ENCODE results near the gene CDR2. TPM values are rescaled to one million over a fixed set of nuclear protein-coding genes. Genes with fewer than 3 reads are reported as not detected.
"Not testable (repeated sequence)": the region's sequence is repeated elsewhere in the genome, so short reads cannot be mapped to it uniquely, and the experiment has no call there.

CDR2 gene
- total RNA-seq, 1 donor from 2014 or later, result 11.8 TPM

DNA sequence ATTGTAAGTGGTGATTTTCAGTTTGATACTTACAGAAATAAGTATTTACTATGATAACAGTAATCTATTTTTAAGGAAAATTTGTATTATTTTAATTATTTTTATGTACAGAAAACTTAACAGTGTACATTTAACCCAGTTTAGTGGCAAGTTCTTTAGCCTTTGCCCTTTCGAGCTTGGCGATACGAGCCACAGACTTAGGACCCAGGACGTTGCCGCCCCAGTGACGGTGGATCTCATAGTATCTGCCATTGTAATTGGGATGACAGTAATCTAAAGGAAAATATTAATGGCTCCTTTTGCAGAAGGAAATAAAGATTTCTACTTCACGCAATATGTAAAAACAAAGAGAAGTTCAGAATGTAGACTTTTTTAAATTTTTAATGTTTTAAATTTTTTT lies 5.2 kb upstream of the CDR2 start:
- DNase-seq (ENCODE audit: low spot score in 2 of 2) (no peak), FAIRE-seq (no peak)

DNA sequence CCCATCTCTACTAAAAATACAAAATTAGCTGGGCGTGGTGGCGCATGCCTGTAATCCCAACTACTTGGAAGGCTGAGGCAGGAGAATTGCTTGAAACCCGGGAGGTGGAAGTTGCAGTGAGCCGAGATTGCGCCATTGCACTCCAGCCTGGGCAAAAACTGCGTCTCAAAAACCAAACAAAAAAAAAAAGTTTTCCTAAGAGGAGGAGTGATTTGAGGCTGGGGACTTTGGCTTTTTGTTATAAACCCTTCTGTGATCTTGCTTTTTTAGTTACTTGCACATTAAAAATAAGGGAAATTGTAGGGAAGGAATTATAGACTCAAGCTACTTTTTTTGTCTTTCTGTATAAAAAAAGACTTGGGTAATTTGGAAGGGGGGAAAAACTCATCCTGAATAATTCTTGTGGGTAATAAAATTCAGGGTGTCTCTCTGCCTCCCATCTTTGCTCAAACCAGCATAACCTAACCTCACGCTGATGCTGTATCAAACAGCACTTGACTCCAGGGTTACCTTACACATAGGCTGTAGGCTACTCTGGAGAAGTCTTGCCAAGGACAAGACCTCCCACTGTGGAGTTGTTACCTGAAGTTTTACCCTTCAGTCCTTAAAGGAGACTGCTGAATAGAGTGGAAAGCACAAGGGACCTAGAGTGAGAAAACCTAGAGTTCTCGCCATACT lies 1.7 kb upstream of the CDR2 start:
- no peak for DNase-seq (ENCODE audit: low spot score in 2 of 2)
- no peak for FAIRE-seq

DNA sequence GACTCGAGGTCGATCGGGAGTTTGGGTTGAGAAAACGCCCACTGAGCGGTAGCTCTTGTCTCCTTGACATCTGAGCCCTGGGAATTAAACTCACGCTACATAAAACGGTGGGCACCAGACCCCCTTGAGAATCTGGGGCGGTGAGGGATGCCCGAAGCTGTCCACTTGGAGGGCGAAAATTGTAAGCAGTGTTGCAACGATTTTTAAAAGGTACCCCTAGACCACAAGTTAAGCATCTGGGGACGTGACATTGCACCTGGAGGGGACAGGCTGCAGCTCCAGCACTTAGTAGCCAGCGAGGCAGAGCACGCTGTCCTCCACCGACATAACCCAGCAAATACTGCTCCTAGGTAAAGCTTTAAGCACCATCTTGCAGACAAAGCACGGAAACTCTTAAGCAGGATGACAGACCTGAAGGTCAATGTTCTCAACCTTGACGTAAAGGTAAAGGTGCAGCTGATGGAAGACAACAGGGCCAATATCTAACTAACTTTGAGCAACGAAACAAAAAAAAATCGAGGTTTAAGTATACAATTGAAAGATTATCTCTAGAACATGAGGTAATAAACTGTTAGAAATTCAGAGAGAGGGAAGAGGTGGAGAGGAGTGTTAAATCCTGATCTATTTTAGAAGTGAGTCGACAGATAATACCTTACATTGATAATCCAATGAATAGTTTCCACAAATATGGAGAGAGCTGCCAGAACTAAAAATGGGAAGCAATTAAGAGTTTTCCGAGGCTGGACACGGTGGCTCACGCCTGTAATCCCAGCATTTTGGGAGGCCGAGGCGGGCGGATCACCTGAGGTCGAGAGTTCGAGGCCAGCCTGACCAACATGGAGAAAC lies 921 bp upstream of the CDR2 start:
- DNase-seq (ENCODE audit: low spot score in 2 of 2) (no peak), FAIRE-seq (no peak)

DNA sequence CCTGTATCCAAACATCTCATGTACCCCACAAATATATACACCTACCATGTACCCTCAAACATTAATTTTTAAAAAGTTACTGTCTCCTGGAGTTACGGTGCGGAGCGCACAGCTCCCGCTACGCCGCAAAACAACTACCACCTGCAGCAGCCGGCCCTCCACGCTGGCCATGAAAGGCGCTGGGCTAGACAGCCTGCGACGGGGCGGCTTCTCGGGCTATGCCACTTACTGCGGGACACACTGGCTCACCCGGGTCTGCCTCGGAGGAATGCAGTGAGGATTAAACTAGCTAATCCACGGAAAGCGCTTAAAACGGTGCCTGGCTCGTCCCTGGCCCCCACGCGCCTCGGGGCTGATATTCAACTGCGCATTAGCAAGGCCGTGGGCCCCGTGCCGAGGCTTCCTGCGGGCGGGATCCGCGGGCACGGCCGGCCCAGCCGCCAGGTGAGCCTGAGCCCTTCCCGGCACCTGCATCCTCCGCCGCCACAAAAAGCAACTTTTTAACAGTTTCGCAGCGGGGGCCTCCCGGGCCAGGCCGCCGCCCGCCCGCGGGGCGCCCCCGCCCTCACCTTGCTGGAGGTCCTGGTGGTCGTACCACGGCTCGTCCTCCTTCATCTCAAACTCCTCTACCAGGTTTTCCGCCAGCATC lies 633 bp downstream of the CDR2 start:
- FAIRE-seq (no peak), DNase-seq (ENCODE audit: low spot score in 2 of 2) (no peak)

DNA sequence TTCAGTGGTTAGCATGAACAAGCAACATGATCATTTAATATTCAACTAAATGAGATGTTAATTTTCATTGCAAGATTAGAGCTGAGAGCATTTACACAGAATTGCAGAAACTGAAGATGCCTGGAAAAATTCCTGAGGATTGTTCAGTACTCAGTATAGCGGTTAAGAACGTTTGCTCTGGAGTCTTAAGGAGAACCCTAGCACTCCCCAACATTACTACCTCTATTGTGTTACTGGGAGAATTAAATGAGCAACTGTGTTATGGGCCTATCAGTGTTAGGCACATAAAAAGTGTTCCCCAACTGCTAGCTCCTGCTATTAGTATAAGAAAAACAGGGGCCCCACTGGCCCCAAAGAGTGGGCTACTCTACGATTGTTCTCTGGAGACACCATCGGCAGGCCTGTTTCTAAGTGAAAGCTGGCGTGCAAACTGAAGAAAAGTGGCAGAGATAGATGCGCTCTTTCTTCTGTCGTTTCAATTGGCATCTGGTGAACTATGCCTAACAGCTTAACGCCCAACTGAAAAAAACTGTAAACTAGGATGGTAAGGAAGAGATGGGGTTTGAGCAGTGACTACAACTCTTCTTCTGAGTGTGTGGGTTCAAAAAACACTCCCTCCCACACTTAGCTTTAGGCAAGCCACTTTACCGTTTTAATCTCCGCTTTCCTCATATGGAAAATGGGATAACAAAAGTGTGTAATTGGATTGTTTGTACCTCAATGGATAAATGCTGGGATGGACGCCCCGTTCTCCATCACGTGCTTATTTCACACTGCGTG lies 1.3 kb downstream of the CDR2 start:
- DNase-seq (ENCODE audit: low spot score in 2 of 2), result no peak

DNA sequence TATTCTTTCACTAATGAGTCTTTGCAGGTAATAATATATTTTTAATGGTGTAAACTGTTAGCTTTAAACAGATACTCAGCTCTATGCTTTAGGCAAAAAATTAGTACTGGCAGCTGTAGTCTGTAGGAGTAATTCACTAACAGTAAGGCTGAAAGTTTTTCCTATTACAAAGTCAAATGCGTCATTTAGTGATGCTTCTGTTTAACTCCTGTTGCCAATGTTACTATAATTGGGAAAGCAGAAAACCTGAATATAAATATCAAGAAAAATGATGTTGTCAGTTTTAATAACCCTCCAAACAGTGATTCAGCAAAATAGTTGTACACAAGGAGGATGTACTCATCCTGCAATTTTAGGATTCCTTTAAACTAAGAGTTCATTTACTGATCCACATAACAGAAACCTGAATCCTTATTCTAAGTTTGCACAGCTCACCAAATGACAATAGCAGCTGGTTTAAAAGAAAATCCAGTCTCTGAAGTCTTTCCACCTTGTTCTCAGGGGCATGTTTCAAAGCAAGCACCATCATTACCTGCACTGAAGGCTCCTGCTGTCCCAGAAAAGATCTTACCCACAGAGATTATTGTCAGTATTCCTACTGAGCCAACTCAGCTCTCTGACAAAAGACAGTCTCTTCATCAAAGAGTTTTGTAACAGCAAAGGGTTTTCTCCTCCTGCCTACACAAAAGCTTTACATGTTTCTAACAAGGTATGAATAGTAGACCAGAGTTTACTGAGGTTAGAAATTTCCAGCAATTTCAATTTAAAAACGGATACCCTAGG lies 4.2 kb downstream of the CDR2 start:
- FAIRE-seq (no peak), DNase-seq (ENCODE audit: low spot score in 2 of 2) (no peak)

More for the DNA sequence above, 1.3 kb downstream of the CDR2 start:
- FAIRE-seq, result no peak

DNA sequence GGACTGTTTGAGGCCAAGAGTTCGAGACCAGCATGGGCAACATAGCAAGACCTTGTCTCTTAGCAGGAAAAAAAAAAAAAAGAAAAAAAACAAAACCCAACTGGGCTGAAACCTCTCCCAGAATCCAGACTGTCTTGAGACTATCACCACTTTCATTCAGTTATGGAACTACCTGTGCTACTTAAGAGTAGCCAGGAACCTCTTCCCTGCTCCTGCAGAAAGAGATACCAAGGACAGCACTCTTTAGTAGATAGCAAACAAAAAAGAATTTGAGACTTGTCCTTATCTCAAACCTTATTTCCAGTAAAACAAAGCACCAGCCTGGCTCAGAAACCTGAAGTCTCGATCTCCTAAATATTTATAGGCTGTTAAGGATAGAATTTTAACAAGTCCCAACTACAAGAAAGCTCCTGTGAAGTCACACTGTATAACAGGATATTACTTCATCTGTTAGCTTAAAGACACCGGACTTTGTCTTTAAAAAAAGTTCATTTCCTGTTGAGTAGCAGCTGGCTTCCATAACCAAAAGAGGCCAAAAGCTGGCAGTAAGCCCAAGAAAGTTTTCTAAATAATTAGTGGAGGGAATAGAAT lies 5.1 kb downstream of the CDR2 start:
- DNase-seq (ENCODE audit: low spot score in 2 of 2) (no peak), FAIRE-seq (no peak)

DNA sequence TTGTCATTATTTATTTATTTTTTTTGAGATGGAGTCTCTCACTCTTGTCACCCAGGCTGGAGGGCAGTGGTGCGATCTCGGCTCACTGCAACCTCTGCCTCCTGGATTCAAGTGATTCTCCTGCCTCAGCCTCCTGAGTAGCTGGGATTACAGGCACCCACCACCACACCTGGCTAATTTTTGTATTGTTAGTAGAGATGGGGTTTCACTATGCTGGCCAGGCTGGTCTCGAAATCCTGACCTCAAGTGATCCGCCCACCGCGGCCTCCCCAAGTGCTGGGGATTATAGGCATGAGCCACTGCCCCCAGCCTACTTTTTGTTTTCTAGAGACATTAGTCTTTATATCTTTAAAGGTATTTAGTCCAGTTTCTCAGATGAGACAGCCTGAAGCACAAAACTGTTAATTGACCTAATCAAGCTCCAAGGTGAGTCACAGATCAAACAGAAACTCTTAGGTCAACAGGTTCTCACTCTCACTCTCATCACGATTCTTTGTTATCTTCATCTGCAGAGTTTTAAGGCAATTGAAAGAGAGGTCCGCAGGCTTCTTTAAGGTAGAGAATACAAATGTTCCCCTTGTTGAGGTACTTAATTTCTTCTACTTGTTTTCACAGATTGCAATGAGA lies 6.1 kb downstream of the CDR2 start:
- FAIRE-seq; DNase-seq (ENCODE audit: low spot score in 2 of 2): not testable (repeated sequence)

DNA sequence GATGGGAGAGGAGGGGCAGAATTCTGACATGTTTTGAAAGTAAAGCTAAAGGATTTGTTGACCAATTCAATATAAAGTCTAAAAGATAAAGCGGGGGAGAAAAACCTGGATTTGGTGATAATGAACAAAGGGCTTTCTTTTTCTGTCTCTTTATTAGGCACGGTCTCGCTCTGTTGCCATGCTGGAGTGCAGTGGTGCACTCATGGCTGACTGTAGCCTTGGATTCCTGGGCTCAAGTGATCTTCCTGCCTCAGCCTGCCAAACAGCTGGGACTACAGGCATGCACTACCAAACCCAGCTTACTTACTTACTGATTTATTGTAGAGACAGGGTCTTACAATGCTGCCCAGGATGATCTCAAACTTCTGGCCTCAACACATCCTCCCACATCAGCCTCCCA lies 7.5 kb downstream of the CDR2 start:
- DNase-seq (ENCODE audit: low spot score in 2 of 2) (no peak), FAIRE-seq (no peak)

DNA sequence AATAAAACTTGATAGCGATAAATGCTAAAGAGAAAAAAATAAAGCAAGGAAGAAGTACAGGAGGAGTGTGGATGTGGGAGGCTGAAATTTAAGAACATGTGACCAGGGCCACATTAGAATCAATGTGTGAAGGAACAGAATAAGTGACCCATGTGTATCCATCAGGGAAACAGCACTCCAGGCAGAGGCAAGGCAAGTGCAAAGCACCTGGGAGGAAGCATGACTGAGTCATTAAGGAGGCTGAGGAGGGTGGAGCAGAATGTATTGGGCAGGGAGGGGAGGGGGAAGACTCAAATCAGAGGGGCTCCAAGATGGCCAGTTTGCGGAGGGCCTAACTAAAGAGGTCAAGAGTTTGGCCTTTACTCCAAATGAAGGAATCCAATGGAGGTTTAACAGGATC lies 8.0 kb downstream of the CDR2 start:
- DNase-seq (ENCODE audit: low spot score in 2 of 2) (no peak), FAIRE-seq (no peak)

DNA sequence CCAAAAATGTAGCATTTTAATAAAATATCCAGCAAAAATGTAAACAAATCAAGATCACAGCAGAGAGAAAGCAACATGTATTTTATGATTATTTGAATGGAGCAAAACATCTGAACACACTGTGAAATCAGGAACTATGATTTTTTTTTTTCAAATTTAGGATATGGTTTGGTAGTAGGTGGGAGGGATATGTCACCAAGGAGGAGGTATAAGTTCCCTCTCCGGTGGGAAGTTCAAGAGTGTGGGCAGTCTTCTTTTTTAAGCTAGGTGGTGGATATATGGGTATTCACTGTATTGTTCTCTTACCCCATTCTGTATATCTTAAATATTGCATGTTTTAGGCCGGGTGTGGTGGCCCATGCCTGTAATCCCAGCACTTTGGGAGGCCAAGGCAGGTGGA lies 10.2 kb downstream of the CDR2 start:
- FAIRE-seq, result no peak
- DNase-seq (ENCODE audit: low spot score in 2 of 2), result no peak

DNA sequence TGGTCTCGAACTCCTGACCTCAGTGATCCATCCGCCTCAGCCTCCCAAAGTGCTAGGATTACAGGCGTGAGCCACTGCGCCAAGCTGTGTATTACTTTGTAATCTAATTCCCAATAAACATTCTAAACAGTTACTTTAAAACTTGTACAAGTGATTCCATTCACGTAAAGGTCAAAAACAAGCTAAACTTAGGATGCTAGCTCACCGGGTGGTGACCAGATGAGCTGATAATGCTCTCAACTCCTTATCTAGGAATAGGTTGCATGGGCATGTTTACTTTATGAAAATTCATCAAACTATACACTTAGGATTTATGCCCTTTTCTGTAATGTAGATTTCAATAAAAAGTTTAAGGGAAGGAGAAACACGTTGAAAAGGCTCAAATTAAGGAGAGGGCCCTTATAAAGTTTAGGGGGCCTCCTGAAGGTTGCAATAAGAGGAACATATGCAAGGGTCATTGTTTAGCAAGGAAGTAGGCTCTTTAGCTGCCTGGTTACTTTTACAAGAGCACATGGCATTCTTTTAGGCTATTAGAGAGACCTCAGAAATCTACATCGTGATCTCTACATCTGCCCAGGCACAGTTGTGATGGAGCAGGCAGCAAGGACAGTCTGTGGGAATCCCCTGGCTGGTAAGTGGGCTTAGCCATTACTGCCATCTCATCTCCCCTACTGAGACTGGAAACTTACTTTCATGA lies 13.3 kb downstream of the CDR2 start:
- no peak for DNase-seq (ENCODE audit: low spot score in 2 of 2)
- no peak for FAIRE-seq

DNA sequence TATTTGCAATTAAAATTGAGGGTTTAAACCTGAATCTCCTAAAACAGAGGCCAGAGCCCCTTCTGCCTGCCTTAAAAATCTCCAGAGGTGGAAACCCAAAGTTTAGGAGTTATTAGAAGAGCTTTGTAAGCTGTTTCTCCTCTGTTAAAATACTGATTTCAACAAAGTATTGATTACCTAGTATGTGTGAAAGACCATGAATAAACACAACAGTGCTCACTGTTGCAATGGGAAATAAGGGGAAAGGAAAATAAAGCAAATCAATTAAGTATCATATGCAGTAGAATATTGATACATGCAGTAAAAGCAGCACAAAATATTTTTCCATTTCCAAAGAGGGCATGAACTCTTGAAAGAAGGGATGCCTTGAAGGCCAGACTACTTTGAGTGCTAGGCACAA lies 14.7 kb downstream of the CDR2 start:
- FAIRE-seq, result no peak
- no peak for DNase-seq (ENCODE audit: low spot score in 2 of 2)

DNA sequence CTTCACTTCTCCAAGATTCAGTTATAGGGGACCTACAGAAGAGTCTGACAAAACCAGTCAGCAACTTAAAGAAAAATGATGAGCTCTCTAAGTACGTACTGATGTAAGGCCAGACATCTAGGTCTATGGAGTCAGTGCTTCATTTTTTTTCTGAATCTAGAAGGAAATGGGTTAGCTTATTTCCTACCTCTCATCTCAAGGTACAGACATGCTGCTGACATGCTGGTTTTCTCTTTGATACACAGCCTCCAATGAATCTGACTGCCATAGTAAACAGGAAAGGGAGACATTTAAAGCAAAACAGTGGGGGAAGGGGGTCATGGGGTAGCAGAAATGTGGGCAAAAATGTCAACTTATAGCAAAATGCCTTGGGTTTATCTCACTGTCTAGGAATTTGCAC lies 16.4 kb downstream of the CDR2 start:
- no peak for FAIRE-seq

DNA sequence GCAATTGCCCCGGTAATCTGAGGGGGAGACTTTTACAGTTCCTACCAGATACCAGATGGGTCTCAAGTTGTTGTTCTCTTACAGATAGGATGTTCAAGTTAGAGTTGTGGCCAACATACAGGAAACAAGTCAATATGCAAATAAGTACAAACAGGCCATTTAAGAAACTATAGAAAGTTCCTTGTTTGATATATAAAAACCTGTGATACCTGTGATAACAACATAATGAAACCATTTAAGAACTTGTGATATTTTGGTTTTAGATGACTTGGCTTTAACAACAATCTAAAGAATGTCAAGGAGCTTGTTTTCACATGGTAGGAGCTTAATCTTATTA lies 16.8 kb downstream of the CDR2 start:
- DNase-seq (ENCODE audit: low spot score in 2 of 2), result no peak
- no peak for FAIRE-seq

More for the DNA sequence above, 16.4 kb downstream of the CDR2 start:
- DNase-seq (ENCODE audit: low spot score in 2 of 2), result no peak

DNA sequence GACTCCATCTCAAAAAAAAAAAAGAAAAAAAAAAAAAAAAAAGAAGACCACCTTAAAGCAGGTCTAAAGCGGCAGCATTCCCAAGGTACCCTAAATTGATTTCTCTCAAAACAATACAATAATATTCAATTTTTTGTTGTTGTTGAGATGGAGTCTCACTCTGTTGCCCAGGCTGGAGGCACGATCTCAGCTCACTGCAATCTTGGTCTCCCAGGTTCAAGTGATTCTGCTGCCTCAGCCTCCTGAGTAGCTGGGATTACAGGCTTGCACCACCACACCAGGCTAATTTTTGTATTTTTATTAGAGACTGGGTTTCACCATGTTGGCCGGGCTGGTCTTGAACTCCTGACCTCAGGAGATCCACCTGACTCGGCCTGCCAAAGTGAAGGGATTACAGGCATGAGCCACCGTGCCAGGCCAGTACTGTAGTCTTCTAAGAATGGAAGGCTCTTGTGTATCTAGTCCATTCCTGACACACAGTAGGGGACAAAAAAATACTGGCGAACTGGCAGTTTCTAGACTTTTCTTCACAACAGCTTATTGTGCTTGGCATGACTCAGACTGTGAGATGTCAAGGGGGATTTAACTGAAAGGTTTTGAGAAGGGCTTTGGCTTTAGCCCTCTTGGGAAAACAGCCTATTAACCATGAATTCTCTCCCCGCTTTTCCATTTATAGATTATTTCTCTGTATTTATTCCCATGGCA lies 17.3 kb downstream of the CDR2 start:
- DNase-seq (ENCODE audit: low spot score in 2 of 2), result no peak
- no peak for FAIRE-seq

DNA sequence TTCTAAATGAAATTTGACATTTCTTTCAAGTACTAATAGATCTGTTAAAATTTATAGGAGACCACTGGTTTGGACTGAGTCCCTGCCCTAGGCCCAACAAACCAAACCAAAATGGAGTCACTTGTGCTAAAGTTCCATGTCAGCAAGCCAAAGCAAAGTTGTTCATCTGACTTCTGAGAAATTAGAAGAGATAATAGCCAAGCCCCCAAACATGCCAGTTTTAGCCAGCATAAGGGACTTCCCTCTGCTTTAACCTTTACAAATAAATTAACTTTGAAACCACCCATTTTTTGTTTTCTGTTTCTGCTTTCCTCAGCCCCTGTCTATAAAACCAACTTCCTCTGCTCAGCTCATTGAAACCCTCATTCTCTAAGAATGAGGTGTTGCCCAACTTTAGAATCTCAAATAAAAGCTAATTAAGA lies 18.9 kb downstream of the CDR2 start:
- DNase-seq (ENCODE audit: low spot score in 2 of 2) (no peak), FAIRE-seq (no peak)

DNA sequence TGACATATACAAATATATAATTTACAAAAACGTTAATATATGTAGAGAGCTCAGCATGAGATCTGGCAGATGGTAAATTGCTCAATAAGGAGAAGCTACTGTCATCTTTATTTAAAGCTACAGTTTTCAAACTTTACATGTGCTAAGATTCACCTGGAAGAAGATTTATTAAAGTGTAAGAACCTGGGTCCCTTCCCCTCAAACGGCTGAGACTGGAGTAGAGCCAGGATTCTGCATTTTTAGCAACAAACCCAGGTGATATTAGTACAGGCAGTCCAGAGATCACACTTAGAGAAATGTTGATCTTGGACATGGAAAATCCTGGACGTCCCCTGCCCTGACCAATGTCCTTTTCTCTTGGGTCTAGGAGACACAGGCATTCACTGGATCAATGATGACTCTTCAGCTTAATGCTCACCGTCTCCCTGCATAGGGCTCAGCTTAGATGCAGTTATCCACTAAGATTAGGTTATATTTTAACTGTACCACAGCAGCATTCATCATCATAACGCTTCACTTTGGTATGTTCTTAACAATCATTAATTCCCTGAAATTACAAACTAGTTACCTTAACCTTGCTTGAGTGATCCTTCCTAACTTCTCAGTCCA lies 20.4 kb downstream of the CDR2 start:
- FAIRE-seq, result no peak
- DNase-seq (ENCODE audit: low spot score in 2 of 2), result no peak

Measured in frontal cortex (tissue), 4 donors.